Dedifferentiated amniotic fluid mesenchymal stem cell (primary cell): Measurements from ENCODE around the gene MMP24OS.
A peak's percentile ranks its signal among the peaks of the same experiment; 100 is the strongest.

ENCODE experiments used
- DNase-seq: peaks from one replicate; pipeline ENCODE4 v3.0.0-alpha.2; 2016; ENCODE audit errors: extremely low spot score

Gene MMP24OS

DNA sequence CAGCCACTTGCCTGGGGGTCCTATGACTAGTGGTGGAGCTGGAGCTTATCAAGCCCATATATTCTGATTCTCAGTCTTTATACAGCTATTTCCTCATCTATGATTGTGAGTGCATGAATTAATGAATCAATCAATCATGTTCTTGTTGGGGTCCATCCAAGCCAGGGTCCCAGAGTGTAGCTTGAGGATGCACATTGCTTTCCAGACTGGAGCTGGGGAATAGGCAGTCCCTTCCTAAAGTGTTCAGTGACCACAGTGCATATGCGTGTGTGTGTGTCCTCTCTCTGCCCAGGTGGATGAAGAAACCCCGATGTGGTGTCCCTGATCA is 26.3 kb downstream of the MMP24OS start:
- DNase-seq, result no peak

- no peak for DNase-seq
Measured at GRCh38 chr20:35248641-35249475, 29.1 kb downstream of the MMP24OS start.

DNA sequence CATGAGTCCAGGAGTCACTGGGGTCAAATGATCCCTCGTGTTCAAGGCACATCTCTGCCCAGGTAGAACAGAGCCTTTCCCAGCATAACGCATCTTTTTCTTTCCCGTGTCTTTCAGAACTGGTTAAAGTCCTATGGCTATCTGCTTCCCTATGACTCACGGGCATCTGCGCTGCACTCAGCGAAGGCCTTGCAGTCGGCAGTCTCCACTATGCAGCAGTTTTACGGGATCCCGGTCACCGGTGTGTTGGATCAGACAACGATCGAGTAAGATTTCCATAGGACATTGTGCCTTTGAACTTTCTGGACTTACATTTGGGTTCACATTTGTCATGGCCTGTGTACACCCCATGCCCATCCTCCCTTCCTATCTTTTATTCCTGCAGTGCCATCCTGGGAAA is 31.2 kb downstream of the MMP24OS start:
- no peak for DNase-seq

DNA sequence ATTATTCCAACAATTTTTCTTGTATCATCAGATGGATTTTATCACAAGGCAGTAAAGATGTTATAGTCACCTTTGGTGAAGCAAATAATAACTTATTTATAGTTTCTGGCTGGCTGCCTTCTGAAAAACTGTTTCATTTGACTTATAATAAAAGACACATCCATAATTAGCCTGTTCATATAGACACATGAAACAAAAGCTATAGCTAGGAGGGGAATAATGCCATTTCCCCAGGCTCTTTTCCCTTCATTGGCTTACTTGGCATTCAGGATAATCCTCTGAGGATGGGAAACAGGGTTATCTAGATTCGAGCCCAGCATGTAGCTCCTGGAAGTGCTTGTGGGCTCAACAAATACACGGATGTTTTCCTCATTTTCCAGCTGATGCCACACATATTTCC is 33.9 kb downstream of the MMP24OS start:
- DNase-seq, result no peak

- DNase-seq, result no peak
Measured at GRCh38 chr20:35243317-35243716, 34.6 kb downstream of the MMP24OS start.

DNA sequence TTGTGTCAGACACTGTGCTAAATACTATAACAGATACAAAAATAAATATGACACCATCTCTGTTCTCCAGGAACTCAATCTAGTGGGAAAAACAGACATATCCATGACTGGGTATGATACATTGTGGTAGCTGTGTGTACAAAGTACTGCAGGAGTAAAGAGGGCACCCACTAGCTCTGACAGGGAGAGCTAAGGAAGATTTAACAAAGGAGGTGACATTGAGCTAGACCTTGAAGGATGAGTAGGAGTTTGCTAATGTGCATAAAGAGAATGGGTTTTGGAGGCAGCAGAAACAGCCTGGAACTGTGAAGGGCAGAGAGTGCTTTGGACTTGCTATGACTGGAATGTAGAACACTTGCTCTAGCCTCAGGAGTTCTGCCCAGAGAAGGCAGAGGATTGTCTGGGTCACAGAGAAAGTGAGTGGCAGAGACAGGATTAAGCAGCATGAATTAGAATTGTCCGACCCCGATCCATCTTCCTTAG is 37.1 kb downstream of the MMP24OS start:
- DNase-seq, result no peak

- DNase-seq, result no peak
Measured at GRCh38 chr20:35240083-35240810, 37.7 kb downstream of the MMP24OS start.

DNA sequence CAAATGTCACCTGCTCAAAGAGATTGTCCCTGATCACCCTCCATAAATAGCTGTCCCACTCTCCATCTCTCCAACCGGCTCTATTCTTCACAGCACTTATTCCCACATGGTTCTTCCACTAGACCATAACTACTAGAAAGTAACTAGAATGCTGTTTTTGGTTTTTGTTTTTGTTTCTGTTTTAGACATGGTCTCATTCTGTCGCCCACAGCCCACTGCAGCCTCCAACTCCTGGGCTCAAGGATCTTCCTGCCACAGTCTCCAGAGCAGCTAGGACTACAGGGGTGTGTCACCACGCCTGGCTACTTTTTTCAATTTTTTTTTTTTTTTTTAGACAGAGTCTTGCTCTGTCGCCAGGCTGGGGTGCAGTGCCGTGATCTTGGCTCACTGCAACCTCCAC is 39.2 kb downstream of the MMP24OS start:
- DNase-seq, result no peak

- no peak for DNase-seq
Measured at GRCh38 chr20:35238170-35238569, 39.8 kb downstream of the MMP24OS start.

DNA sequence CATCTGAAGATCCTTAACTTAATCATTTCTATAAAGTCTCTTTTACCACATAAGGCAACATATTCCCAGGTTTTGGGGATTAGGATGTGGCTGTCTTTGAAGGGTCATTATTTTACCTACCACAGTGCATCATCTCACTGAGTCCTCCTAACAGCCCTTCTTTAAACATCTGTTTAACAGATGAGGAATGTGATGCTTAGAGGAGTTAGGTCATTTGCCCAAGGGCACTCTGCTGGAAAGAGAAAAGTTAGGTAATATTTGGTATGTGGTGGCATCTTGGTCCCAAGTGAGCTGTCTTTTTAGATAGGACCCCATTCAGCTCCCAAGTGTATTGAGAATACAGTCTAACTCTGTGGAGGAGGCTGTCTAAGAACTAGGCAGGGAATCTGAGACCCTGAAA is 40.4 kb downstream of the MMP24OS start:
- no peak for DNase-seq

- no peak for DNase-seq
Measured at GRCh38 chr20:35235881-35236280, 42.0 kb downstream of the MMP24OS start.

- peak; percentile 63 for DNase-seq
Measured at GRCh38 chr20:35232575-35232974, 45.3 kb downstream of the MMP24OS start.

- DNase-seq, result peak; percentile 36
Measured at GRCh38 chr20:35226884-35227681, 50.8 kb downstream of the MMP24OS start.
